PC-9 (cell line): Measurements from ENCODE around the gene OR51Q1. TPM values are rescaled to one million over a fixed set of nuclear protein-coding genes. Genes with fewer than 3 reads are reported as not detected.

Experiments used
- BruUV-seq: library from RNA; stranded (reverse); fragments of 400-500 nt; replicated peaks from 2 replicates; lab custom pipeline; 2021; lab: Mats Ljungman, UMichigan
- CTCF ChIA-PET: fragments of 300-600 bp; sonication (Branson Sonifier 250); formaldehyde crosslinking; loops from one replicate; lab custom pipeline; 2022; ENCODE audit warnings: antibody characterized with exemption; lab: Charles Lee
- POLR2A ChIA-PET: fragments of 300-600 bp; sonication (Branson Sonifier 250); formaldehyde crosslinking; loops from one replicate; lab custom pipeline; 2022; ENCODE audit warnings: antibody characterized with exemption; ENCODE audit not compliant: unreplicated experiment; lab: Charles Lee
- DNase-seq, 2 experiments: peaks; one replicate each; pipeline versions ENCODE4 v3.0.0 to v3.0.0-alpha.2; 2015 to 2022; ENCODE audit warnings: mixed read lengths in 1 of 2
- H2AFZ ChIP-seq: fragments of 200-600 bp; sonication (generic); 2 replicates; pipeline ENCODE4 v1.8.1; 2017; ENCODE audit warnings: antibody characterized with exemption
- H3F3A ChIP-seq: fragments of 200-600 bp; sonication (generic); 2 replicates; pipeline ENCODE4 v1.8.1; 2017; ENCODE audit warnings: antibody characterized with exemption, mild to moderate bottlenecking, low read depth; ENCODE audit not compliant: insufficient read depth
- H3K27ac ChIP-seq: fragments of 200-600 bp; sonication (generic); 2 replicates; pipeline ENCODE4 v1.6.1; 2016; ENCODE audit warnings: mixed run types
- H3K27me3 ChIP-seq: fragments of 200-600 bp; sonication (generic); 2 replicates; pipeline ENCODE4 v1.6.1; 2016; ENCODE audit warnings: low read depth, mixed run types; ENCODE audit not compliant: insufficient read depth
- H3K36me3 ChIP-seq: fragments of 200-600 bp; sonication (generic); 2 replicates; pipeline ENCODE4 v1.6.1; 2016; ENCODE audit warnings: low read depth, mixed run types
- H3K4me1 ChIP-seq: fragments of 200-600 bp; sonication (generic); replicated peaks from 2 replicates; pipeline ENCODE4 v1.6.1; 2016; ENCODE audit warnings: mixed run types; ENCODE audit not compliant: insufficient read depth
- H3K4me2 ChIP-seq: fragments of 200-600 bp; sonication (generic); 2 replicates; pipeline ENCODE4 v1.6.1; 2017; ENCODE audit warnings: mixed run types
- H3K4me3 ChIP-seq: fragments of 200-600 bp; sonication (generic); 2 replicates; pipeline ENCODE4 v1.6.1; 2016; ENCODE audit warnings: mixed run types
- H3K79me2 ChIP-seq: fragments of 200-600 bp; sonication (generic); 2 replicates; pipeline ENCODE4 v1.6.1; 2017; ENCODE audit warnings: low read depth, mixed run types
- H3K9me2 ChIP-seq: fragments of 200-600 bp; sonication (generic); 2 replicates; pipeline ENCODE4 v1.8.1; 2017; ENCODE audit warnings: mild to moderate bottlenecking; ENCODE audit not compliant: insufficient read depth
- H3K9me3 ChIP-seq: fragments of 200-600 bp; sonication (generic); 2 replicates; pipeline ENCODE4 v1.8.1; 2016; ENCODE audit warnings: low read depth; ENCODE audit not compliant: insufficient read depth
- H4K20me1 ChIP-seq: fragments of 200-600 bp; sonication (generic); 2 replicates; pipeline ENCODE4 v1.8.1; 2017; ENCODE audit not compliant: insufficient read depth
- EZH2 ChIP-seq: fragments of 200-600 bp; sonication (generic); IDR thresholded peaks from 2 replicates; pipeline ENCODE4 v1.8.0; 2017; ENCODE audit warnings: antibody characterized with exemption, low read depth
- intact Hi-C: fragments of 100-400 bp; cut with micrococcal nuclease; formaldehyde crosslinking; loops from one replicate; pipeline ENCODE4 v1.10.0; 2022; ENCODE audit not compliant: unreplicated experiment
- total RNA-seq: library from RNA; stranded (reverse); gene quantifications from 2 replicates; pipeline ENCODE4 v1.2.3, GENCODE V29; 2021
- TF ChIP-seq, protein P1 (sequence below): fragments of 200-600 bp; sonication (generic); conservative IDR thresholded peaks from 2 replicates; pipeline ENCODE4 v1.6.1; 2017; ENCODE audit warnings: mixed run types, antibody characterized with exemption, mild to moderate bottlenecking, moderate library complexity

The OR51Q1 gene
- total RNA-seq, 1 experiment from 2014 or later = not detected

DNA sequence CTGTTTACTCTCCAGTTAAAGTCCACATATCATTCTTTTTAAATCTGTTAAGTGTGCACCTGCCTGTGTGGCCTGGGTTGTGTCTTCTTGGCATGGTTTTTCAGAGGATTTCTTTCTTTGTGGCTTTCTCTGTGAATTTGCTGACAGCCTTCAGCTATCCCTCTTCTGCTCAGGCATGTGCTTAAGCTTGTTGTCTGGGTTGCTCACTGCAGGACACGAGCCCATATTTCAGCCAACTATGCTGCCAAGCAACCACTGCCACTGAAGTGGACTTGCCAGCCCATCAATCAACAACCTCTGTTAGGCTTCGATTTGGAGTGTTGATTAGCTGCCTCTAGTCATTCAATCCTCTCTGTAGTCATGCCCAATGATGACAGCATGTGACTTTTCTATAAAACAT lies 45.6 kb downstream of the OR51Q1 start:
- H3F3A ChIP-seq = no peaks in the 10 kb centered on the region

More for the DNA sequence above, 45.6 kb downstream of the OR51Q1 start:
- intact Hi-C loops = no loop called here
- TF ChIP-seq, protein P1, sequence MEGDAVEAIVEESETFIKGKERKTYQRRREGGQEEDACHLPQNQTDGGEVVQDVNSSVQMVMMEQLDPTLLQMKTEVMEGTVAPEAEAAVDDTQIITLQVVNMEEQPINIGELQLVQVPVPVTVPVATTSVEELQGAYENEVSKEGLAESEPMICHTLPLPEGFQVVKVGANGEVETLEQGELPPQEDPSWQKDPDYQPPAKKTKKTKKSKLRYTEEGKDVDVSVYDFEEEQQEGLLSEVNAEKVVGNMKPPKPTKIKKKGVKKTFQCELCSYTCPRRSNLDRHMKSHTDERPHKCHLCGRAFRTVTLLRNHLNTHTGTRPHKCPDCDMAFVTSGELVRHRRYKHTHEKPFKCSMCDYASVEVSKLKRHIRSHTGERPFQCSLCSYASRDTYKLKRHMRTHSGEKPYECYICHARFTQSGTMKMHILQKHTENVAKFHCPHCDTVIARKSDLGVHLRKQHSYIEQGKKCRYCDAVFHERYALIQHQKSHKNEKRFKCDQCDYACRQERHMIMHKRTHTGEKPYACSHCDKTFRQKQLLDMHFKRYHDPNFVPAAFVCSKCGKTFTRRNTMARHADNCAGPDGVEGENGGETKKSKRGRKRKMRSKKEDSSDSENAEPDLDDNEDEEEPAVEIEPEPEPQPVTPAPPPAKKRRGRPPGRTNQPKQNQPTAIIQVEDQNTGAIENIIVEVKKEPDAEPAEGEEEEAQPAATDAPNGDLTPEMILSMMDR = no peak
- TF ChIP-seq EZH2 = no peak
- POLR2A ChIA-PET = no interaction called here
- H3K27me3 ChIP-seq = no peaks in the 10 kb centered on the region
- DNase-seq = no peak
- no peaks in the 10 kb centered on the region for H3K79me2 ChIP-seq
- no peaks in the 10 kb centered on the region for H3K9me3 ChIP-seq
- no peaks in the 10 kb centered on the region for H3K9me2 ChIP-seq
- no peaks in the 10 kb centered on the region for H3K4me1 ChIP-seq
- H2AFZ ChIP-seq = no peak overlapping the region
- no TSS peak for BruUV-seq
- CTCF ChIA-PET = no interaction called here
- no peak overlapping the region for H3K4me3 ChIP-seq
- H4K20me1 ChIP-seq = no peaks in the 10 kb centered on the region
- H3K36me3 ChIP-seq = no peaks in the 10 kb centered on the region
- H3K4me2 ChIP-seq = no peak overlapping the region
- no peak overlapping the region for H3K27ac ChIP-seq

Other genes starting within 250 kb of the OR51Q1 start
- not detected in 2 replicates for gene OR51V1, start 221.4 kb upstream of the OR51Q1 start, total RNA-seq
- gene HBB, start 195.0 kb upstream of the OR51Q1 start, total RNA-seq = not detected in 2 replicates
- gene HBD, start 187.6 kb upstream of the OR51Q1 start, total RNA-seq = not detected in 2 replicates
- gene HBG1, start 172.3 kb upstream of the OR51Q1 start, total RNA-seq = not detected in 2 replicates
- gene HBG2, start 167.3 kb upstream of the OR51Q1 start, total RNA-seq = 0.63 TPM in 1 of 2 replicates, not detected in the other
- gene HBE1, start 152.2 kb upstream of the OR51Q1 start, total RNA-seq = 1.4 and 2.4 TPM in 2 replicates
- gene OR51B4, start 120.2 kb upstream of the OR51Q1 start, total RNA-seq = not detected in 2 replicates
- gene OR51B2, start 97.8 kb upstream of the OR51Q1 start, total RNA-seq = not detected in 2 replicates
- 1.2 and 2.7 TPM in 2 replicates for gene OR51B5, start 78.6 kb upstream of the OR51Q1 start, total RNA-seq
- not detected in 2 replicates for gene OR51B6, start 70.6 kb upstream of the OR51Q1 start, total RNA-seq
- gene OR51M1, start 38.3 kb upstream of the OR51Q1 start, total RNA-seq = not detected in 2 replicates
- not detected in 2 replicates for gene OR51I1, start 19.4 kb downstream of the OR51Q1 start, total RNA-seq
- gene OR51I2, start 27.2 kb downstream of the OR51Q1 start, total RNA-seq = not detected in 2 replicates
- gene OR52D1, start 66.6 kb downstream of the OR51Q1 start, total RNA-seq = not detected in 2 replicates
- not detected in 2 replicates for gene UBQLN3, start 87.8 kb downstream of the OR51Q1 start, total RNA-seq
- 0.15 TPM in 1 of 2 replicates, not detected in the other for gene UBQLNL, start 94.6 kb downstream of the OR51Q1 start, total RNA-seq
- not detected in 2 replicates for gene OR52H1, start 126.4 kb downstream of the OR51Q1 start, total RNA-seq
- gene OR52B6, start 158.8 kb downstream of the OR51Q1 start, total RNA-seq = not detected in 2 replicates
- 3.9 and 4.8 TPM in 2 replicates for gene TRIM6, start 174.5 kb downstream of the OR51Q1 start, total RNA-seq
- 3.8 and 7.5 TPM in 2 replicates for gene TRIM34, start 202.9 kb downstream of the OR51Q1 start, total RNA-seq